CD4-positive, CD25-positive, alpha-beta regulatory T cell (primary cell): ENCODE results near the gene IER2. TPM values are rescaled to one million over a fixed set of nuclear protein-coding genes. Genes with fewer than 3 reads are reported as not detected.
"Not testable (repeated sequence)": the region's sequence is repeated elsewhere in the genome, so short reads cannot be mapped to it uniquely, and the experiment has no call there.

ENCODE experiments used
- ATAC-seq, 2 donors: fragments of 150-1000 bp; cut with Tn5 transposase; one replicate each; pipeline ENCODE4 v1.10.0; 2021; ENCODE audit warnings: low read depth in 2 of 2, moderate number of reproducible peaks in 2 of 2, moderate library complexity in 1 of 2
- DNase-seq, 3 donors: peaks; one replicate each; pipeline versions ENCODE4 v3.0.0 to v3.0.0-alpha.2; 2012 to 2022; ENCODE audit warnings: mixed read lengths in 1 of 3
- H3K27ac ChIP-seq: one replicate; pipeline ENCODE4 v1.7.0; 2013; ENCODE audit warnings: mild to moderate bottlenecking, low read length; ENCODE audit not compliant: insufficient read depth, poor library complexity, severe bottlenecking
- H3K27me3 ChIP-seq: one replicate; pipeline ENCODE4 v1.7.0; 2013; ENCODE audit warnings: low read length; ENCODE audit not compliant: control insufficient read depth, insufficient read depth
- H3K36me3 ChIP-seq: one replicate; pipeline ENCODE4 v1.7.0; 2013; ENCODE audit warnings: mild to moderate bottlenecking, low read length, moderate library complexity; ENCODE audit not compliant: control insufficient read depth, insufficient read depth
- H3K4me1 ChIP-seq: 2 replicates; pipeline ENCODE4 v1.7.0; 2013; ENCODE audit warnings: mild to moderate bottlenecking, low read length; ENCODE audit not compliant: insufficient read depth, control insufficient read depth, poor library complexity, severe bottlenecking
- H3K4me3 ChIP-seq: one replicate; pipeline ENCODE4 v1.7.0; 2013; ENCODE audit warnings: low read depth, mild to moderate bottlenecking, low read length, moderate library complexity
- H3K9me3 ChIP-seq, 2 experiments: 1 replicate in 1 of 2; 2 replicates in 1 of 2; pipeline ENCODE4 v1.7.0; 2013; ENCODE audit warnings: low read length in 2 of 2, mild to moderate bottlenecking in 1 of 2, moderate library complexity in 1 of 2; ENCODE audit not compliant: control insufficient read depth in 2 of 2
- H3K27ac Mint-ChIP-seq, 3 donors: one replicate each; pipeline ENCODE4 v1.8.0; 2020 to 2022; ENCODE audit warnings: mild to moderate bottlenecking in 3 of 3, mixed read lengths in 3 of 3, moderate library complexity in 2 of 3
- H3K27me3 Mint-ChIP-seq: one replicate; pipeline ENCODE4 v1.8.0; 2022; ENCODE audit warnings: mild to moderate bottlenecking, mixed read lengths
- H3K36me3 Mint-ChIP-seq: one replicate; pipeline ENCODE4 v1.8.0; 2020; ENCODE audit warnings: mixed read lengths
- H3K4me1 Mint-ChIP-seq, 4 donors: one replicate each; pipeline ENCODE4 v1.8.0; 2020 to 2022; ENCODE audit warnings: mixed read lengths in 4 of 4, mild to moderate bottlenecking in 1 of 4
- H3K4me3 Mint-ChIP-seq, 4 donors: one replicate each; pipeline ENCODE4 v1.8.0; 2020 to 2022; ENCODE audit warnings: mild to moderate bottlenecking in 4 of 4, mixed read lengths in 4 of 4, moderate library complexity in 3 of 4
- H3K9me3 Mint-ChIP-seq, 7 donors: one replicate each; pipeline ENCODE4 v1.8.0; 2020 to 2022; ENCODE audit warnings: mixed read lengths in 7 of 7, mild to moderate bottlenecking in 3 of 7, moderate library complexity in 2 of 7
- polyA plus RNA-seq, 4 donors: library from polyadenylated mRNA; unstranded; fragments of 300-500 nt; fragmentation: Illumina TruSeq; gene quantifications; one replicate each; pipeline ENCODE4 v1.2.3, GENCODE V29; 2021
- total RNA-seq: library from RNA; stranded (reverse); gene quantifications from one replicate; pipeline ENCODE4 v1.2.3, GENCODE V29; 2022

IER2 gene
- total and polyA plus RNA-seq, 5 donors from 2014 or later: 144 to 478 (median 215) TPM

GRCh38 chr19:13166151-13166550 is 15.9 kb downstream of the IER2 start:
- Mint-ChIP-seq H3K4me3 (peak overlapping the region in 2 of 4 donors; percentile 92 to 93), H3K4me1 (peaks cover 9 to 94% (median 45%) of the 10 kb centered on the region in 4 donors), H3K27ac (peak overlapping the region; percentile 89 to 98 (median 97))
- H3K4me1 ChIP-seq: peaks cover 99% of the 10 kb centered on the region
- not testable (repeated sequence) for H3K9me3 ChIP-seq, H3K27me3 Mint-ChIP-seq, H3K27me3 ChIP-seq, DNase-seq, H3K9me3 Mint-ChIP-seq, H3K36me3 Mint-ChIP-seq, ATAC-seq, H3K36me3 ChIP-seq, H3K4me3 ChIP-seq
- H3K27ac ChIP-seq: peak overlapping the region; percentile 91

- no peaks in the 10 kb centered on the region for H3K27me3 ChIP-seq
- ATAC-seq (no peak), DNase-seq (no peak)
- H3K4me3 Mint-ChIP-seq: peak overlapping the region; percentile 71 to 95 (median 92)
- no peaks in the 10 kb centered on the region for H3K36me3 Mint-ChIP-seq
- H3K4me1 ChIP-seq: peaks cover 94% of the 10 kb centered on the region
- H3K9me3 Mint-ChIP-seq: no peaks in the 10 kb centered on the region
- no peaks in the 10 kb centered on the region for H3K36me3 ChIP-seq
- H3K4me1 Mint-ChIP-seq: peaks cover 12 to 91% (median 45%) of the 10 kb centered on the region in 4 donors
- H3K4me3 ChIP-seq: no peak overlapping the region
- peak overlapping the region; percentile 98 to 100 (median 98) for H3K27ac Mint-ChIP-seq
- no peaks in the 10 kb centered on the region for H3K27me3 Mint-ChIP-seq
- no peaks in the 10 kb centered on the region for H3K9me3 ChIP-seq
- H3K27ac ChIP-seq: peak overlapping the region; percentile 91
Measured at GRCh38 chr19:13169769-13170168, 19.6 kb downstream of the IER2 start.

GRCh38 chr19:13171146-13171545 is 20.9 kb downstream of the IER2 start:
- Mint-ChIP-seq H3K27ac (peak overlapping the region; percentile 98 to 100 (median 98)), H3K4me3 (peak overlapping the region in 3 of 4 donors; percentile 51 to 90 (median 69)), H3K9me3 (no peaks in the 10 kb centered on the region), H3K27me3 (no peaks in the 10 kb centered on the region), H3K4me1 (peaks cover 10 to 83% (median 43%) of the 10 kb centered on the region in 4 donors), H3K36me3 (no peaks in the 10 kb centered on the region)
- H3K36me3 ChIP-seq: no peaks in the 10 kb centered on the region
- no peaks in the 10 kb centered on the region for H3K9me3 ChIP-seq
- H3K27me3 ChIP-seq: no peaks in the 10 kb centered on the region
- peaks cover 81% of the 10 kb centered on the region for H3K4me1 ChIP-seq
- H3K27ac ChIP-seq: peak overlapping the region; percentile 33
- H3K4me3 ChIP-seq: no peak overlapping the region
- ATAC-seq (no peak), DNase-seq (no peak)

- H3K9me3 Mint-ChIP-seq: no peaks in the 10 kb centered on the region
- peak overlapping the region; percentile 81 for H3K27ac ChIP-seq
- no peaks in the 10 kb centered on the region for H3K27me3 ChIP-seq
- peak overlapping the region; percentile 84 to 90 (median 86) for H3K4me3 Mint-ChIP-seq
- H3K36me3 Mint-ChIP-seq: no peaks in the 10 kb centered on the region
- H3K27ac Mint-ChIP-seq: peak overlapping the region; percentile 97 to 100 (median 98)
- H3K4me1 Mint-ChIP-seq: peaks cover 10 to 75% (median 35%) of the 10 kb centered on the region in 4 donors
- ATAC-seq (peak; percentile 10 to 14), DNase-seq (peak; percentile 50 to 62 (median 58))
- no peaks in the 10 kb centered on the region for H3K9me3 ChIP-seq
- peak overlapping the region; percentile 63 for H3K4me3 ChIP-seq
- no peaks in the 10 kb centered on the region for H3K36me3 ChIP-seq
- peaks cover 67% of the 10 kb centered on the region for H3K4me1 ChIP-seq
- no peaks in the 10 kb centered on the region for H3K27me3 Mint-ChIP-seq
Measured at GRCh38 chr19:13172346-13173138, 22.3 kb downstream of the IER2 start.

GRCh38 chr19:13173139-13173737 is 23.0 kb downstream of the IER2 start:
- H3K27ac Mint-ChIP-seq: peak overlapping the region; percentile 97 to 100 (median 98)
- peak overlapping the region; percentile 7 for H3K4me3 ChIP-seq

GRCh38 chr19:13176345-13176744 is 26.1 kb downstream of the IER2 start:
- Histone ChIP-seq H3K27ac (no peak overlapping the region), H3K4me3 (no peak overlapping the region), H3K4me1 (peaks cover 33% of the 10 kb centered on the region), H3K9me3 (no peaks in the 10 kb centered on the region), H3K27me3 (no peaks in the 10 kb centered on the region), H3K36me3 (no peaks in the 10 kb centered on the region)
- ATAC-seq: no peak
- Mint-ChIP-seq H3K4me3 (no peak overlapping the region), H3K27ac (peak overlapping the region in 1 of 3 donors; percentile 38), H3K36me3 (no peaks in the 10 kb centered on the region), H3K4me1 (peaks cover 7 to 55% (median 19%) of the 10 kb centered on the region in 4 donors), H3K27me3 (no peaks in the 10 kb centered on the region), H3K9me3 (no peaks in the 10 kb centered on the region)
- DNase-seq: no peak

More at GRCh38 chr19:13173139-13173737, 23.0 kb downstream of the IER2 start:
- DNase-seq (no peak), ATAC-seq (no peak)
- Histone ChIP-seq H3K27me3 (no peaks in the 10 kb centered on the region), H3K36me3 (no peaks in the 10 kb centered on the region), H3K4me1 (peaks cover 60% of the 10 kb centered on the region), H3K27ac (peak overlapping the region; percentile 81), H3K9me3 (no peaks in the 10 kb centered on the region)
- Mint-ChIP-seq H3K4me3 (peak overlapping the region; percentile 23 to 87 (median 85)), H3K4me1 (peaks cover 10 to 70% (median 31%) of the 10 kb centered on the region in 4 donors), H3K9me3 (no peaks in the 10 kb centered on the region), H3K36me3 (no peaks in the 10 kb centered on the region), H3K27me3 (no peaks in the 10 kb centered on the region)

- not testable (repeated sequence) for H3K27ac Mint-ChIP-seq
Measured at GRCh38 chr19:13177584-13177983, 27.4 kb downstream of the IER2 start.

More at GRCh38 chr19:13177584-13177983, 27.4 kb downstream of the IER2 start:
- H3K27me3 Mint-ChIP-seq, H3K9me3 ChIP-seq, H3K4me3 ChIP-seq, H3K27me3 ChIP-seq, ATAC-seq, H3K27ac ChIP-seq, H3K36me3 ChIP-seq, DNase-seq, H3K4me3 Mint-ChIP-seq, H3K9me3 Mint-ChIP-seq, H3K36me3 Mint-ChIP-seq: not testable (repeated sequence)
- peaks cover under 1 to 50% (median 14%) of the 10 kb centered on the region in 4 donors for H3K4me1 Mint-ChIP-seq
- peaks cover 31% of the 10 kb centered on the region for H3K4me1 ChIP-seq
